ENCODE results near the gene PPP1R16B. TPM values are rescaled to one million over a fixed set of nuclear protein-coding genes. Genes with fewer than 3 reads are reported as not detected.

Gene PPP1R16B
- total and polyA plus RNA-seq, 10 of the 15 experiments (the other 5 are each of a cell fraction or from before 2014, with no cell fraction given): 13.4 to 90.2 (median 66.7) TPM

GRCh38 chr20:38769376-38770295 is 35.9 kb upstream of the PPP1R16B start:
- H3K4me1 ChIP-seq (ENCODE audit: control insufficient read depth, insufficient read depth, low read length): no peaks in the 10 kb centered on the region
- no peak overlapping the region for H3K27ac ChIP-seq (ENCODE audit: control insufficient read depth, insufficient read depth)
- TF ChIP-seq BMI1 (IDR thresholded peaks at IDR 0.05; ENCODE audit: borderline replicate concordance) (no peak), KLF5 (IDR thresholded peaks at IDR 0.05; ENCODE audit: partially characterized antibody) (no peak), ZNF207 (IDR thresholded peaks at IDR 0.05; ENCODE audit: borderline replicate concordance) (no peak), CBX3 (IDR thresholded peaks at IDR 0.05; ENCODE audit: borderline replicate concordance, low read depth) (no peak), TARDBP (IDR thresholded peaks at IDR 0.05; ENCODE audit: borderline replicate concordance) (no peak), RCOR1 (conservative IDR thresholded peaks at IDR 0.05; ENCODE audit: low read depth, low read length) (no peak), SMC3 (IDR thresholded peaks at IDR 0.05; ENCODE audit: borderline replicate concordance, low read length) (no peak), NKRF (conservative IDR thresholded peaks at IDR 0.05) (no peak), NR2C1 (IDR thresholded peaks at IDR 0.05) (no peak), ZNF622 (IDR thresholded peaks at IDR 0.05) (no peak), PBX3 (IDR thresholded peaks at IDR 0.05; ENCODE audit: insufficient replicate concordance, low read depth, low read length) (no peak), ESRRA (IDR thresholded peaks at IDR 0.05; ENCODE audit: low read length) (no peak), BRCA1 (IDR thresholded peaks at IDR 0.05; ENCODE audit: low read depth, low read length) (no peak), ETV6 (conservative IDR thresholded peaks at IDR 0.05 in 1 of 2, IDR thresholded peaks at IDR 0.05 in 1 of 2; ENCODE audit: borderline replicate concordance in 1 of 2, low read depth in 1 of 2) (no peak), TCF7 (IDR thresholded peaks at IDR 0.05; ENCODE audit: borderline replicate concordance) (no peak), CTCF (IDR thresholded peaks at IDR 0.05 in 2 of 3, conservative IDR thresholded peaks at IDR 0.05 in 1 of 3; ENCODE audit: control insufficient read depth in 2 of 3, extremely low read depth in 1 of 3, insufficient read depth in 1 of 3, low read depth in 3 of 3, low read length in 3 of 3) (no peak)
- H3K9me3 ChIP-seq (replicated peaks; ENCODE audit: control insufficient read depth, insufficient read depth, low read length): no peaks in the 10 kb centered on the region
- no peaks in the 10 kb centered on the region for H3K79me2 ChIP-seq (ENCODE audit: control insufficient read depth, insufficient read depth, low read length)
- intact Hi-C loops (cut with micrococcal nuclease; ENCODE audit: unreplicated experiment) (no loop called here), in situ Hi-C loops (cut with MboI) (no loop called here)
- H3K36me3 ChIP-seq (ENCODE audit: control insufficient read depth in 2 of 2, insufficient read depth in 2 of 2, low read length in 1 of 2): peaks cover 8 to 16% of the 10 kb centered on the region in 2 experiments
- no peak for ATAC-seq
- no peak overlapping the region for H3K4me2 ChIP-seq (ENCODE audit: control insufficient read depth, insufficient read depth)
- CTCF ChIA-PET: interaction anchor here (1.3 to 11.3 kb wide), 2 partner anchors 17 to 18 kb away, joined by 6 to 74 read pairs; no protein-coding TSS in a partner anchor
- DNase-seq (ENCODE audit: low read depth, low spot score): no peak
- no peaks in the 10 kb centered on the region for H4K20me1 ChIP-seq (ENCODE audit: control insufficient read depth, insufficient read depth)
- no peak overlapping the region for H3K9ac ChIP-seq (ENCODE audit: control insufficient read depth, insufficient read depth, low read length)
- no peak overlapping the region for H3K4me3 ChIP-seq
- SMC1A ChIA-PET (ENCODE audit: uncharacterized antibody, unreplicated experiment): interaction anchor here (1.1 kb wide), 1 partner anchor 19 kb away, joined by 3 read pairs; no protein-coding TSS in a partner anchor
- 85% methylated on average over 13 of the region's 13 CpGs for WGBS (ENCODE audit: insufficient coverage, insufficient replicate concordance, low lambda C conversion rate, missing lambda C conversion rate)
- RAD21 ChIA-PET (ENCODE audit: unreplicated experiment): interaction anchor here (0.8 kb wide), 1 partner anchor 124 kb away, joined by 3 read pairs; no protein-coding TSS in a partner anchor
- no peak overlapping the region for H2AFZ ChIP-seq (ENCODE audit: control insufficient read depth, low read depth, low read length)
- POLR2A ChIA-PET: no interaction called here
- no TSS peak for BruUV-seq (replicated peaks)
- no peaks in the 10 kb centered on the region for H3K27me3 ChIP-seq (replicated peaks in 1 of 2; ENCODE audit: control insufficient read depth in 2 of 2, insufficient read depth in 2 of 2, low read length in 1 of 2)
- FAIRE-seq: no peak

Measured in GM12878 (cell line).